ENCODE measurements around the gene FGFRL1.

GRCh38 chr4:986879-987623 lies 24.4 kb upstream of the FGFRL1 start, which contains the start of gene IDUA:
- peak; percentile 33 to 82 (median 63) for TF ChIP-seq CTCF (IDR thresholded peaks at IDR 0.05 in 8 of 11, conservative IDR thresholded peaks at IDR 0.05 in 3 of 11)
- TF ChIP-seq POLR2A (IDR thresholded peaks at IDR 0.05) = no peak

Data from spleen (tissue), 7 donors.